Measurements from ENCODE around the gene MRPL46.

MRPL46 gene

GRCh38 chr15:88498996-88499395 lies 31.8 kb upstream of the MRPL46 start:
- Histone ChIP-seq H3K27ac (ENCODE audit: insufficient read depth, low read length, poor library complexity, severe bottlenecking) (no peak overlapping the region), H3K9me3 (ENCODE audit: control insufficient read depth, low read length) (no peaks in the 10 kb centered on the region), H3K36me3 (ENCODE audit: control insufficient read depth, insufficient read depth, low read length) (no peaks in the 10 kb centered on the region), H3K4me1 (ENCODE audit: control insufficient read depth, insufficient read depth, low read length, poor library complexity, severe bottlenecking) (no peaks in the 10 kb centered on the region), H3K27me3 (replicated peaks; ENCODE audit: control insufficient read depth, insufficient read depth, low read length, poor library complexity, severe bottlenecking) (no peaks in the 10 kb centered on the region), H3K4me3 (ENCODE audit: insufficient read depth, low read depth, low read length, poor library complexity, severe bottlenecking) (no peak overlapping the region)
- no peak for DNase-seq

GRCh38 chr15:88497109-88497765 lies 30.0 kb upstream of the MRPL46 start:
- Histone ChIP-seq H3K27ac (ENCODE audit: insufficient read depth, low read length, poor library complexity, severe bottlenecking) (no peak overlapping the region), H3K27me3 (replicated peaks; ENCODE audit: control insufficient read depth, insufficient read depth, low read length, poor library complexity, severe bottlenecking) (no peaks in the 10 kb centered on the region), H3K4me1 (ENCODE audit: control insufficient read depth, insufficient read depth, low read length, poor library complexity, severe bottlenecking) (no peaks in the 10 kb centered on the region)

GRCh38 chr15:88493844-88494243 lies 26.7 kb upstream of the MRPL46 start:
- H3K27ac ChIP-seq (ENCODE audit: insufficient read depth, low read length, poor library complexity, severe bottlenecking), result no peak overlapping the region
- no peaks in the 10 kb centered on the region for H3K4me1 ChIP-seq (ENCODE audit: control insufficient read depth, insufficient read depth, low read length, poor library complexity, severe bottlenecking)
- H3K36me3 ChIP-seq (ENCODE audit: control insufficient read depth, insufficient read depth, low read length), result no peaks in the 10 kb centered on the region
- no peaks in the 10 kb centered on the region for H3K27me3 ChIP-seq (replicated peaks; ENCODE audit: control insufficient read depth, insufficient read depth, low read length, poor library complexity, severe bottlenecking)
- no peak overlapping the region for H3K4me3 ChIP-seq (ENCODE audit: insufficient read depth, low read depth, low read length, poor library complexity, severe bottlenecking)
- DNase-seq, result no peak
- H3K9me3 ChIP-seq (ENCODE audit: control insufficient read depth, low read length), result no peaks in the 10 kb centered on the region

More at GRCh38 chr15:88497109-88497765, 30.0 kb upstream of the MRPL46 start:
- no peak overlapping the region for H3K4me3 ChIP-seq (ENCODE audit: insufficient read depth, low read depth, low read length, poor library complexity, severe bottlenecking)
- no peaks in the 10 kb centered on the region for H3K9me3 ChIP-seq (ENCODE audit: control insufficient read depth, low read length)
- no peak for DNase-seq
- no peaks in the 10 kb centered on the region for H3K36me3 ChIP-seq (ENCODE audit: control insufficient read depth, insufficient read depth, low read length)

- Histone ChIP-seq H3K4me1 (ENCODE audit: control insufficient read depth, insufficient read depth, low read length, poor library complexity, severe bottlenecking) (no peaks in the 10 kb centered on the region), H3K9me3 (ENCODE audit: control insufficient read depth, low read length) (no peaks in the 10 kb centered on the region), H3K27me3 (replicated peaks; ENCODE audit: control insufficient read depth, insufficient read depth, low read length, poor library complexity, severe bottlenecking) (no peaks in the 10 kb centered on the region), H3K27ac (ENCODE audit: insufficient read depth, low read length, poor library complexity, severe bottlenecking) (no peak overlapping the region), H3K4me3 (ENCODE audit: insufficient read depth, low read depth, low read length, poor library complexity, severe bottlenecking) (no peak overlapping the region), H3K36me3 (ENCODE audit: control insufficient read depth, insufficient read depth, low read length) (no peaks in the 10 kb centered on the region)
- no peak for DNase-seq
Observed at GRCh38 chr15:88491158-88491557, 24.0 kb upstream of the MRPL46 start.

- H3K4me3 ChIP-seq (ENCODE audit: insufficient read depth, low read depth, low read length, poor library complexity, severe bottlenecking), result no peak overlapping the region
- H3K27me3 ChIP-seq (replicated peaks; ENCODE audit: control insufficient read depth, insufficient read depth, low read length, poor library complexity, severe bottlenecking), result no peaks in the 10 kb centered on the region
- no peaks in the 10 kb centered on the region for H3K36me3 ChIP-seq (ENCODE audit: control insufficient read depth, insufficient read depth, low read length)
- no peak overlapping the region for H3K27ac ChIP-seq (ENCODE audit: insufficient read depth, low read length, poor library complexity, severe bottlenecking)
- no peaks in the 10 kb centered on the region for H3K4me1 ChIP-seq (ENCODE audit: control insufficient read depth, insufficient read depth, low read length, poor library complexity, severe bottlenecking)
- no peak for DNase-seq
- no peaks in the 10 kb centered on the region for H3K9me3 ChIP-seq (ENCODE audit: control insufficient read depth, low read length)
Observed at GRCh38 chr15:88490036-88490435, 22.8 kb upstream of the MRPL46 start.

GRCh38 chr15:88489321-88489720 lies 22.1 kb upstream of the MRPL46 start:
- Histone ChIP-seq H3K27ac (ENCODE audit: insufficient read depth, low read length, poor library complexity, severe bottlenecking) (no peak overlapping the region), H3K4me1 (ENCODE audit: control insufficient read depth, insufficient read depth, low read length, poor library complexity, severe bottlenecking) (no peaks in the 10 kb centered on the region), H3K27me3 (replicated peaks; ENCODE audit: control insufficient read depth, insufficient read depth, low read length, poor library complexity, severe bottlenecking) (no peaks in the 10 kb centered on the region), H3K9me3 (ENCODE audit: control insufficient read depth, low read length) (no peaks in the 10 kb centered on the region), H3K36me3 (ENCODE audit: control insufficient read depth, insufficient read depth, low read length) (no peaks in the 10 kb centered on the region), H3K4me3 (ENCODE audit: insufficient read depth, low read depth, low read length, poor library complexity, severe bottlenecking) (no peak overlapping the region)
- no peak for DNase-seq

GRCh38 chr15:88487796-88488523 lies 20.8 kb upstream of the MRPL46 start:
- H3K9me3 ChIP-seq (ENCODE audit: control insufficient read depth, low read length), result no peaks in the 10 kb centered on the region
- no peaks in the 10 kb centered on the region for H3K36me3 ChIP-seq (ENCODE audit: control insufficient read depth, insufficient read depth, low read length)
- H3K27ac ChIP-seq (ENCODE audit: insufficient read depth, low read length, poor library complexity, severe bottlenecking), result no peak overlapping the region
- DNase-seq, result no peak
- no peaks in the 10 kb centered on the region for H3K27me3 ChIP-seq (replicated peaks; ENCODE audit: control insufficient read depth, insufficient read depth, low read length, poor library complexity, severe bottlenecking)
- no peaks in the 10 kb centered on the region for H3K4me1 ChIP-seq (ENCODE audit: control insufficient read depth, insufficient read depth, low read length, poor library complexity, severe bottlenecking)
- no peak overlapping the region for H3K4me3 ChIP-seq (ENCODE audit: insufficient read depth, low read depth, low read length, poor library complexity, severe bottlenecking)

GRCh38 chr15:88487178-88487795 lies 20.1 kb upstream of the MRPL46 start:
- H3K27ac ChIP-seq (ENCODE audit: insufficient read depth, low read length, poor library complexity, severe bottlenecking), result no peak overlapping the region
- DNase-seq, result no peak
- H3K4me3 ChIP-seq (ENCODE audit: insufficient read depth, low read depth, low read length, poor library complexity, severe bottlenecking), result no peak overlapping the region
- no peaks in the 10 kb centered on the region for H3K4me1 ChIP-seq (ENCODE audit: control insufficient read depth, insufficient read depth, low read length, poor library complexity, severe bottlenecking)
- H3K27me3 ChIP-seq (replicated peaks; ENCODE audit: control insufficient read depth, insufficient read depth, low read length, poor library complexity, severe bottlenecking), result no peaks in the 10 kb centered on the region
- no peaks in the 10 kb centered on the region for H3K9me3 ChIP-seq (ENCODE audit: control insufficient read depth, low read length)
- no peaks in the 10 kb centered on the region for H3K36me3 ChIP-seq (ENCODE audit: control insufficient read depth, insufficient read depth, low read length)

GRCh38 chr15:88484682-88485331 lies 17.6 kb upstream of the MRPL46 start:
- no peaks in the 10 kb centered on the region for H3K27me3 ChIP-seq (replicated peaks; ENCODE audit: control insufficient read depth, insufficient read depth, low read length, poor library complexity, severe bottlenecking)
- DNase-seq, result no peak
- no peaks in the 10 kb centered on the region for H3K9me3 ChIP-seq (ENCODE audit: control insufficient read depth, low read length)
- H3K36me3 ChIP-seq (ENCODE audit: control insufficient read depth, insufficient read depth, low read length), result no peaks in the 10 kb centered on the region
- H3K4me3 ChIP-seq (ENCODE audit: insufficient read depth, low read depth, low read length, poor library complexity, severe bottlenecking), result no peak overlapping the region
- no peak overlapping the region for H3K27ac ChIP-seq (ENCODE audit: insufficient read depth, low read length, poor library complexity, severe bottlenecking)
- no peaks in the 10 kb centered on the region for H3K4me1 ChIP-seq (ENCODE audit: control insufficient read depth, insufficient read depth, low read length, poor library complexity, severe bottlenecking)

- Histone ChIP-seq H3K27ac (ENCODE audit: insufficient read depth, low read length, poor library complexity, severe bottlenecking) (no peak overlapping the region), H3K9me3 (ENCODE audit: control insufficient read depth, low read length) (no peaks in the 10 kb centered on the region), H3K4me1 (ENCODE audit: control insufficient read depth, insufficient read depth, low read length, poor library complexity, severe bottlenecking) (no peaks in the 10 kb centered on the region), H3K36me3 (ENCODE audit: control insufficient read depth, insufficient read depth, low read length) (peaks cover 8% of the 10 kb centered on the region), H3K27me3 (replicated peaks; ENCODE audit: control insufficient read depth, insufficient read depth, low read length, poor library complexity, severe bottlenecking) (no peaks in the 10 kb centered on the region), H3K4me3 (ENCODE audit: insufficient read depth, low read depth, low read length, poor library complexity, severe bottlenecking) (no peak overlapping the region)
- no peak for DNase-seq
Observed at GRCh38 chr15:88482263-88482662, 15.1 kb upstream of the MRPL46 start.

Data from effector memory CD4-positive, alpha-beta T cell (primary cell).